GM23338 (cell line): ENCODE data around the gene ASCL5. TPM values are rescaled to one million over a fixed set of nuclear protein-coding genes. Genes with fewer than 3 reads are reported as not detected.

Experiments
- ATAC-seq: fragments of 200-7000 bp; cut with Tn5 transposase; 3 replicates; pipeline ENCODE4 v1.9.1; 2020
- DNase-seq: peaks from one replicate; pipeline ENCODE4 v3.0.0-alpha.2; 2015; ENCODE audit warnings: low spot score
- H2AFZ ChIP-seq: fragments of 200-600 bp; sonication (generic); 2 replicates; pipeline ENCODE4 v1.8.0; 2016; ENCODE audit warnings: antibody characterized with exemption, mild to moderate bottlenecking, moderate library complexity
- H3F3A ChIP-seq: fragments of 200-600 bp; sonication (generic); replicated peaks from 2 replicates; pipeline ENCODE4 v1.8.0; 2017; ENCODE audit warnings: antibody characterized with exemption, mixed run types, low read depth
- H3K27ac ChIP-seq: fragments of 200-600 bp; sonication (generic); 2 replicates; pipeline ENCODE4 v1.6.1; 2016; ENCODE audit warnings: low read depth
- H3K27me3 ChIP-seq: fragments of 200-600 bp; sonication (generic); 2 replicates; pipeline ENCODE4 v1.8.0; 2016; ENCODE audit warnings: mild to moderate bottlenecking, mixed run types, moderate library complexity; ENCODE audit not compliant: insufficient read depth
- H3K36me3 ChIP-seq: fragments of 200-600 bp; sonication (generic); 2 replicates; pipeline ENCODE4 v1.8.0; 2016; ENCODE audit warnings: mild to moderate bottlenecking; ENCODE audit not compliant: insufficient read depth
- H3K4me1 ChIP-seq: fragments of 200-600 bp; sonication (generic); 2 replicates; pipeline ENCODE4 v1.8.0; 2016; ENCODE audit warnings: mild to moderate bottlenecking, moderate library complexity; ENCODE audit not compliant: insufficient read depth
- H3K4me2 ChIP-seq: fragments of 200-600 bp; sonication (generic); 2 replicates; pipeline ENCODE4 v1.7.1; 2017; ENCODE audit warnings: mixed run types
- H3K4me3 ChIP-seq: fragments of 200-600 bp; sonication (generic); 2 replicates; pipeline ENCODE4 v1.6.1; 2016; ENCODE audit warnings: mixed run types
- H3K79me2 ChIP-seq: fragments of 200-600 bp; sonication (generic); replicated peaks from 2 replicates; pipeline ENCODE4 v1.8.0; 2017; ENCODE audit warnings: mild to moderate bottlenecking; ENCODE audit not compliant: insufficient read depth
- H3K9me2 ChIP-seq: fragments of 200-600 bp; sonication (generic); 2 replicates; pipeline ENCODE4 v1.8.0; 2017; ENCODE audit not compliant: insufficient read depth
- H4K20me1 ChIP-seq: fragments of 200-600 bp; sonication (generic); replicated peaks from 2 replicates; pipeline ENCODE4 v1.8.0; 2017; ENCODE audit warnings: mild to moderate bottlenecking; ENCODE audit not compliant: insufficient read depth
- H3K27ac Mint-ChIP-seq: 2 replicates; pipeline ENCODE4 v1.8.0; 2020; ENCODE audit warnings: inconsistent platforms, mild to moderate bottlenecking, moderate library complexity, mixed read lengths
- H3K27me3 Mint-ChIP-seq: 3 replicates; pipeline ENCODE4 v1.8.0; 2022; ENCODE audit warnings: low read depth, mild to moderate bottlenecking, moderate library complexity, mixed read lengths, inconsistent platforms; ENCODE audit not compliant: insufficient read depth, poor library complexity
- H3K36me3 Mint-ChIP-seq: 3 replicates; pipeline ENCODE4 v1.8.0; 2021; ENCODE audit warnings: low read depth, mild to moderate bottlenecking, inconsistent platforms, moderate library complexity, mixed read lengths
- H3K4me1 Mint-ChIP-seq: 3 replicates; pipeline ENCODE4 v1.8.0; 2020; ENCODE audit warnings: mild to moderate bottlenecking, inconsistent platforms, mixed read lengths
- H3K4me3 Mint-ChIP-seq: 3 replicates; pipeline ENCODE4 v1.8.0; 2021; ENCODE audit warnings: moderate library complexity, mild to moderate bottlenecking, inconsistent platforms, mixed read lengths
- H3K9me3 Mint-ChIP-seq: 3 replicates; pipeline ENCODE4 v1.8.0; 2020; ENCODE audit warnings: moderate library complexity, mild to moderate bottlenecking, inconsistent platforms, mixed read lengths
- CREB1 ChIP-seq: fragments of 250-450 bp; sonication (Bioruptor Pico); IDR thresholded peaks from 2 replicates; pipeline ENCODE4 v1.5.0; 2020; ENCODE audit warnings: low read depth, mild to moderate bottlenecking, moderate library complexity
- EZH2 ChIP-seq: fragments of 200-600 bp; sonication (generic); IDR thresholded peaks from one replicate; pipeline ENCODE4 v1.8.0; 2017; ENCODE audit warnings: antibody characterized with exemption, mild to moderate bottlenecking, low read depth; ENCODE audit not compliant: unreplicated experiment
- EZH2phosphoT487 ChIP-seq: fragments of 200-600 bp; sonication (generic); IDR thresholded peaks from one replicate; pipeline ENCODE4 v1.8.1; 2018; ENCODE audit warnings: antibody characterized with exemption; ENCODE audit not compliant: unreplicated experiment
- JUNB ChIP-seq: IDR thresholded peaks from one replicate; pipeline ENCODE4 v1.6.1; 2016; ENCODE audit warnings: antibody characterized with exemption; ENCODE audit not compliant: unreplicated experiment
- NANOG ChIP-seq: IDR thresholded peaks from 2 replicates; pipeline ENCODE4 v1.6.1; 2016; ENCODE audit warnings: antibody characterized with exemption, borderline replicate concordance
- POLR2AphosphoS5 ChIP-seq: IDR thresholded peaks from 2 replicates; pipeline ENCODE4 v1.6.1; 2016; ENCODE audit warnings: antibody characterized with exemption, low read depth
- STAT1 ChIP-seq: IDR thresholded peaks from one replicate; pipeline ENCODE4 v1.6.1; 2016; ENCODE audit warnings: antibody characterized with exemption; ENCODE audit not compliant: unreplicated experiment
- ZNF114 ChIP-seq: fragments of 250-450 bp; sonication (Bioruptor Pico); IDR thresholded peaks from 2 replicates; pipeline ENCODE4 v1.5.0; 2020; ENCODE audit warnings: mild to moderate bottlenecking, moderate library complexity
- ZNF331 ChIP-seq: fragments of 250-450 bp; sonication (Bioruptor Pico); IDR thresholded peaks from 2 replicates; pipeline ENCODE4 v1.5.0; 2020; ENCODE audit warnings: low read depth, mild to moderate bottlenecking, moderate library complexity
- polyA plus RNA-seq: library from polyadenylated mRNA; unstranded; fragments of >200 nt; fragmentation: Nextera tagmentation; extraction: Ambion mirVana; gene quantifications from 2 replicates; pipeline ENCODE4 v1.2.1, GENCODE V29; 2016
- total RNA-seq: library from RNA; depleted of rRNA; stranded (reverse); fragments of >200 nt; shearing (Covaris generic); gene quantifications from 2 replicates; pipeline ENCODE4 v1.2.3, GENCODE V29; 2014
- TF ChIP-seq, protein P1 (sequence below): fragments of 250-450 bp; sonication (Bioruptor Pico); IDR thresholded peaks from 2 replicates; pipeline ENCODE4 v1.5.0; 2020; ENCODE audit warnings: mild to moderate bottlenecking, moderate library complexity
- TF ChIP-seq, protein P2 (sequence below), 2 experiments: fragments of 200-600 bp in 1 of 2; sonication (generic) in 1 of 2; conservative IDR thresholded peaks; 2 replicates each; pipeline versions ENCODE4 v1.5.1 to v1.6.1; 2016 to 2017; ENCODE audit warnings: antibody characterized with exemption in 2 of 2, low read depth in 2 of 2, mild to moderate bottlenecking in 2 of 2, moderate library complexity in 1 of 2
- TF ChIP-seq, protein P3 (sequence below): IDR thresholded peaks from 2 replicates; pipeline ENCODE4 v1.6.1; 2016; ENCODE audit warnings: antibody characterized with exemption

Gene ASCL5
- total and polyA plus RNA-seq, 2 experiments from 2014 or later: not detected

DNA sequence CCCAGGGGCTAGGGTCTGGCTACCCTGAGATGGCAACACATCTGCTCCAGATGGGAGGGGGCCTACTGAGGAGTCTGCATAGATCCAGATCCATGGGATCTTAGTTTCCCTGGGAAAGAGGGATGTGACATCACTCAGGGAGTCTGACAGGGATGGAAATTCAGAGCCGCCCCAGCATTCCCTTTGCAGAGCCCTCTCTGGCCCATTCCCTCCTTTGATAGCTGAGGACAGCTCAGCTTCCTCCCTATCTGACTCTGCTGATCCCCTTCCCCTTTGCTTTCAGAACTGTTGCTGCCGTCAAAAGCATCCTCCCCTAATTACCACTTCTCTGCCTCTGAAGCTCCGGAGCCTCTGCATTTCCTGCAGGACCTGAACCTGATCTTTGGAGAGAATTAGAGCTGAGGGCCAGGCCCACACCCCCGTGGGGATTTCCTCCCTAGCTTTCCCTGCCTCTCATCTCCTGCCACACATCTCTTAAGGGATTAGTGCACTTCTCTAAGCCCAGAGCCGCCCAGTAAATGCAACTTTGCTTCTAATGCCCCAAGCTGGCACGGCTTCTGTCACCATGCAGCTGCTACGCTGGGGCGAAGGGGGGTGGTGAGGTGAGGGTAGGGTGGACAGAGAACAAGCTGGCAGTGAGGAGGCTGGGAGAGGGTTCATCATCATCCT, 9.5 kb upstream of the ASCL5 start:
- H3K9me3 Mint-ChIP-seq: no peaks in the 10 kb centered on the region
- DNase-seq (no peak), ATAC-seq (no peak)
- Histone ChIP-seq H3K79me2 (no peaks in the 10 kb centered on the region), H3K27me3 (no peaks in the 10 kb centered on the region), H4K20me1 (peaks cover 5% of the 10 kb centered on the region; the same call in 1 of the 2 replicates), H3K9me2 (no peaks in the 10 kb centered on the region), H3F3A (no peaks in the 10 kb centered on the region), H3K27ac (no peak overlapping the region), H3K4me3 (no peak overlapping the region), H3K4me1 (no peaks in the 10 kb centered on the region), H3K36me3 (no peaks in the 10 kb centered on the region; the same call in 1 of the 2 replicates), H2AFZ (no peak overlapping the region), H3K4me2 (no peak overlapping the region)
- TF ChIP-seq, protein P1, sequence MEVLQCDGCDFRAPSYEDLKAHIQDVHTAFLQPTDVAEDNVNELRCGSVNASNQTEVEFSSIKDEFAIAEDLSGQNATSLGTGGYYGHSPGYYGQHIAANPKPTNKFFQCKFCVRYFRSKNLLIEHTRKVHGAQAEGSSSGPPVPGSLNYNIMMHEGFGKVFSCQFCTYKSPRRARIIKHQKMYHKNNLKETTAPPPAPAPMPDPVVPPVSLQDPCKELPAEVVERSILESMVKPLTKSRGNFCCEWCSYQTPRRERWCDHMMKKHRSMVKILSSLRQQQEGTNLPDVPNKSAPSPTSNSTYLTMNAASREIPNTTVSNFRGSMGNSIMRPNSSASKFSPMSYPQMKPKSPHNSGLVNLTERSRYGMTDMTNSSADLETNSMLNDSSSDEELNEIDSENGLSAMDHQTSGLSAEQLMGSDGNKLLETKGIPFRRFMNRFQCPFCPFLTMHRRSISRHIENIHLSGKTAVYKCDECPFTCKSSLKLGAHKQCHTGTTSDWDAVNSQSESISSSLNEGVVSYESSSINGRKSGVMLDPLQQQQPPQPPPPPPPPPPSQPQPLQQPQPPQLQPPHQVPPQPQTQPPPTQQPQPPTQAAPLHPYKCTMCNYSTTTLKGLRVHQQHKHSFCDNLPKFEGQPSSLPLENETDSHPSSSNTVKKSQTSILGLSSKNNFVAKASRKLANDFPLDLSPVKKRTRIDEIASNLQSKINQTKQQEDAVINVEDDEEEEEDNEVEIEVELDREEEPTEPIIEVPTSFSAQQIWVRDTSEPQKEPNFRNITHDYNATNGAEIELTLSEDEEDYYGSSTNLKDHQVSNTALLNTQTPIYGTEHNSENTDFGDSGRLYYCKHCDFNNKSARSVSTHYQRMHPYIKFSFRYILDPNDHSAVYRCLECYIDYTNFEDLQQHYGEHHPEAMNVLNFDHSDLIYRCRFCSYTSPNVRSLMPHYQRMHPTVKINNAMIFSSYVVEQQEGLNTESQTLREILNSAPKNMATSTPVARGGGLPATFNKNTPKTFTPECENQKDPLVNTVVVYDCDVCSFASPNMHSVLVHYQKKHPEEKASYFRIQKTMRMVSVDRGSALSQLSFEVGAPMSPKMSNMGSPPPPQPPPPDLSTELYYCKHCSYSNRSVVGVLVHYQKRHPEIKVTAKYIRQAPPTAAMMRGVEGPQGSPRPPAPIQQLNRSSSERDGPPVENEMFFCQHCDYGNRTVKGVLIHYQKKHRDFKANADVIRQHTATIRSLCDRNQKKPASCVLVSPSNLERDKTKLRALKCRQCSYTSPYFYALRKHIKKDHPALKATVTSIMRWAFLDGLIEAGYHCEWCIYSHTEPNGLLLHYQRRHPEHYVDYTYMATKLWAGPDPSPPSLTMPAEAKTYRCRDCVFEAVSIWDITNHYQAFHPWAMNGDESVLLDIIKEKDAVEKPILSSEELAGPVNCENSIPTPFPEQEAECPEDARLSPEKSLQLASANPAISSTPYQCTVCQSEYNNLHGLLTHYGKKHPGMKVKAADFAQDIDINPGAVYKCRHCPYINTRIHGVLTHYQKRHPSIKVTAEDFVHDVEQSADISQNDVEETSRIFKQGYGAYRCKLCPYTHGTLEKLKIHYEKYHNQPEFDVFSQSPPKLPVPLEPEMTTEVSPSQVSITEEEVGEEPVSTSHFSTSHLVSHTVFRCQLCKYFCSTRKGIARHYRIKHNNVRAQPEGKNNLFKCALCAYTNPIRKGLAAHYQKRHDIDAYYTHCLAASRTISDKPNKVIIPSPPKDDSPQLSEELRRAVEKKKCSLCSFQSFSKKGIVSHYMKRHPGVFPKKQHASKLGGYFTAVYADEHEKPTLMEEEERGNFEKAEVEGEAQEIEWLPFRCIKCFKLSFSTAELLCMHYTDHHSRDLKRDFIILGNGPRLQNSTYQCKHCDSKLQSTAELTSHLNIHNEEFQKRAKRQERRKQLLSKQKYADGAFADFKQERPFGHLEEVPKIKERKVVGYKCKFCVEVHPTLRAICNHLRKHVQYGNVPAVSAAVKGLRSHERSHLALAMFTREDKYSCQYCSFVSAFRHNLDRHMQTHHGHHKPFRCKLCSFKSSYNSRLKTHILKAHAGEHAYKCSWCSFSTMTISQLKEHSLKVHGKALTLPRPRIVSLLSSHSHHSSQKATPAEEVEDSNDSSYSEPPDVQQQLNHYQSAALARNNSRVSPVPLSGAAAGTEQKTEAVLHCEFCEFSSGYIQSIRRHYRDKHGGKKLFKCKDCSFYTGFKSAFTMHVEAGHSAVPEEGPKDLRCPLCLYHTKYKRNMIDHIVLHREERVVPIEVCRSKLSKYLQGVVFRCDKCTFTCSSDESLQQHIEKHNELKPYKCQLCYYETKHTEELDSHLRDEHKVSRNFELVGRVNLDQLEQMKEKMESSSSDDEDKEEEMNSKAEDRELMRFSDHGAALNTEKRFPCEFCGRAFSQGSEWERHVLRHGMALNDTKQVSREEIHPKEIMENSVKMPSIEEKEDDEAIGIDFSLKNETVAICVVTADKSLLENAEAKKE (CRISPR knock-in tag): no peak
- TF ChIP-seq STAT1 (no peak), CREB1 (CRISPR knock-in tag) (no peak), POLR2AphosphoS5 (no peak), EZH2 (no peak), EZH2phosphoT487 (no peak), JUNB (no peak), NANOG (no peak), ZNF114 (CRISPR knock-in tag) (no peak), ZNF331 (CRISPR knock-in tag) (no peak)
- TF ChIP-seq, protein P2, sequence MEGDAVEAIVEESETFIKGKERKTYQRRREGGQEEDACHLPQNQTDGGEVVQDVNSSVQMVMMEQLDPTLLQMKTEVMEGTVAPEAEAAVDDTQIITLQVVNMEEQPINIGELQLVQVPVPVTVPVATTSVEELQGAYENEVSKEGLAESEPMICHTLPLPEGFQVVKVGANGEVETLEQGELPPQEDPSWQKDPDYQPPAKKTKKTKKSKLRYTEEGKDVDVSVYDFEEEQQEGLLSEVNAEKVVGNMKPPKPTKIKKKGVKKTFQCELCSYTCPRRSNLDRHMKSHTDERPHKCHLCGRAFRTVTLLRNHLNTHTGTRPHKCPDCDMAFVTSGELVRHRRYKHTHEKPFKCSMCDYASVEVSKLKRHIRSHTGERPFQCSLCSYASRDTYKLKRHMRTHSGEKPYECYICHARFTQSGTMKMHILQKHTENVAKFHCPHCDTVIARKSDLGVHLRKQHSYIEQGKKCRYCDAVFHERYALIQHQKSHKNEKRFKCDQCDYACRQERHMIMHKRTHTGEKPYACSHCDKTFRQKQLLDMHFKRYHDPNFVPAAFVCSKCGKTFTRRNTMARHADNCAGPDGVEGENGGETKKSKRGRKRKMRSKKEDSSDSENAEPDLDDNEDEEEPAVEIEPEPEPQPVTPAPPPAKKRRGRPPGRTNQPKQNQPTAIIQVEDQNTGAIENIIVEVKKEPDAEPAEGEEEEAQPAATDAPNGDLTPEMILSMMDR (conservative IDR thresholded peaks at IDR 0.05; ENCODE audit: low read depth in 2 of 2): no peak
- TF ChIP-seq, protein P3, sequence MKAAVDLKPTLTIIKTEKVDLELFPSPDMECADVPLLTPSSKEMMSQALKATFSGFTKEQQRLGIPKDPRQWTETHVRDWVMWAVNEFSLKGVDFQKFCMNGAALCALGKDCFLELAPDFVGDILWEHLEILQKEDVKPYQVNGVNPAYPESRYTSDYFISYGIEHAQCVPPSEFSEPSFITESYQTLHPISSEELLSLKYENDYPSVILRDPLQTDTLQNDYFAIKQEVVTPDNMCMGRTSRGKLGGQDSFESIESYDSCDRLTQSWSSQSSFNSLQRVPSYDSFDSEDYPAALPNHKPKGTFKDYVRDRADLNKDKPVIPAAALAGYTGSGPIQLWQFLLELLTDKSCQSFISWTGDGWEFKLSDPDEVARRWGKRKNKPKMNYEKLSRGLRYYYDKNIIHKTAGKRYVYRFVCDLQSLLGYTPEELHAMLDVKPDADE: no peak
- no peak overlapping the region for H3K4me3 Mint-ChIP-seq
- peaks cover 13% of the 10 kb centered on the region for H3K27me3 Mint-ChIP-seq
- no peaks in the 10 kb centered on the region; the same call in 2 of the 3 replicates for H3K4me1 Mint-ChIP-seq
- H3K27ac Mint-ChIP-seq: no peak overlapping the region
- H3K36me3 Mint-ChIP-seq: peaks cover 59% of the 10 kb centered on the region
